ENCODE results near the gene NACC2. TPM values are rescaled to one million over a fixed set of nuclear protein-coding genes. Genes with fewer than 3 reads are reported as not detected.

NACC2 gene
- total and polyA plus RNA-seq, 7 donors: 8.5 to 33.5 (median 18.4) TPM

DNA sequence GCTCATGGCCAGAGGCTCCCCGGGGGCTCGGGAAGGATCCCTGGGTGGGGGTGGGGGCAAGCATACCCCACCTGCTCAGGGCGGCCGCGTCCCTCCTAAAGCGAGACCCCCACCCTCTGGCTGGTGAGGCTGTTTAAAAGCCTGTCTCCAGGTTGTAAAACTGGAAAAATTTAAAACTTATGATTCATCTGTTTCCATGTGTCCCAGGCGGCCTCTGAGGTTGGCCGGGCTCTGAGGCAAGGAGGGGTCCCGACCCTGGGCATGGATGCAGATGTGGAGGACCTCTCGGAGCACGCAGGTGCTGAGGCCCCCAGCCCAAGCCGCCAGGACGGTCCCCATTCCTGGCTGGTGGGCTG, 47.7 kb upstream of the NACC2 start:
- intact Hi-C loops (cut with DNase I): loop anchor here in 1 of 2 donors (10.0 kb wide), 1 partner anchor 142 kb away; no protein-coding TSS in a partner anchor
- H3K9me3 ChIP-seq: no peaks in the 10 kb centered on the region
- 42 to 54% (median 47%) methylated on average over 13 of the region's 13 CpGs for WGBS, 3 donors
- no peak for DNase-seq
- H3K36me3 ChIP-seq (ENCODE audit: insufficient read depth in 1 of 2, low read depth in 1 of 2): no peaks in the 10 kb centered on the region
- no peak for ATAC-seq
- TF ChIP-seq, protein P1, sequence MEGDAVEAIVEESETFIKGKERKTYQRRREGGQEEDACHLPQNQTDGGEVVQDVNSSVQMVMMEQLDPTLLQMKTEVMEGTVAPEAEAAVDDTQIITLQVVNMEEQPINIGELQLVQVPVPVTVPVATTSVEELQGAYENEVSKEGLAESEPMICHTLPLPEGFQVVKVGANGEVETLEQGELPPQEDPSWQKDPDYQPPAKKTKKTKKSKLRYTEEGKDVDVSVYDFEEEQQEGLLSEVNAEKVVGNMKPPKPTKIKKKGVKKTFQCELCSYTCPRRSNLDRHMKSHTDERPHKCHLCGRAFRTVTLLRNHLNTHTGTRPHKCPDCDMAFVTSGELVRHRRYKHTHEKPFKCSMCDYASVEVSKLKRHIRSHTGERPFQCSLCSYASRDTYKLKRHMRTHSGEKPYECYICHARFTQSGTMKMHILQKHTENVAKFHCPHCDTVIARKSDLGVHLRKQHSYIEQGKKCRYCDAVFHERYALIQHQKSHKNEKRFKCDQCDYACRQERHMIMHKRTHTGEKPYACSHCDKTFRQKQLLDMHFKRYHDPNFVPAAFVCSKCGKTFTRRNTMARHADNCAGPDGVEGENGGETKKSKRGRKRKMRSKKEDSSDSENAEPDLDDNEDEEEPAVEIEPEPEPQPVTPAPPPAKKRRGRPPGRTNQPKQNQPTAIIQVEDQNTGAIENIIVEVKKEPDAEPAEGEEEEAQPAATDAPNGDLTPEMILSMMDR (IDR thresholded peaks at IDR 0.05): no peak
- no peaks in the 10 kb centered on the region for H3K4me1 ChIP-seq
- no peak overlapping the region for H3K27ac ChIP-seq
- H3K4me3 ChIP-seq: no peak overlapping the region
- H3K27me3 ChIP-seq (ENCODE audit: insufficient read depth in 3 of 3, low read length in 2 of 3): peaks cover 0 to 55% (median 13%) of the 10 kb centered on the region in 3 donors

DNA sequence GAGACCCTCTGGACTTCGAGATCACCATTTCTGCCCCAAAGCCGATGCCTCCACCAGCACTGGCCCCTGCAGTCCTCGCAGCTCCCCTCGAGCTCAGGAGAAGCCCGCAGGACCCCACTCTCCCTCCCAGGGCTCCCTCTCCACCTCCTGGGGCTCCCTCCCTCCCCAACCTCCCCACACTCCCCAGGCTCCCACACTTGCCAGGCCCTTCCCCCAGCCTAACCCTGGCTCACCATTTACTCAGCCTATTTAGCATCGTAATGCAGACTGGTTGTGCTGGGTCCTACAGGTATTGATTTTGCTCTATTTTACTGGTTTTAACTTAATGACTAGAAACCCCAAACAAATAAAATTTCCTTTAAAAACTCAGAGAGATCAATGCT, 47.3 kb upstream of the NACC2 start:
- WGBS, 3 donors: 61 to 74% (median 72%) methylated on average over 6 of the region's 6 CpGs
- peaks cover 0 to 55% (median 16%) of the 10 kb centered on the region in 3 donors for H3K27me3 ChIP-seq (ENCODE audit: insufficient read depth in 3 of 3, low read length in 2 of 3)
- H3K9me3 ChIP-seq: no peaks in the 10 kb centered on the region
- intact Hi-C loops (cut with DNase I): loop anchor here in 1 of 2 donors (10.0 kb wide), 1 partner anchor 142 kb away; no protein-coding TSS in a partner anchor
- no peak overlapping the region for H3K27ac ChIP-seq
- H3K4me3 ChIP-seq: no peak overlapping the region
- ATAC-seq: no peak
- no peaks in the 10 kb centered on the region for H3K36me3 ChIP-seq (ENCODE audit: insufficient read depth in 1 of 2, low read depth in 1 of 2)
- TF ChIP-seq, protein P1 (IDR thresholded peaks at IDR 0.05): no peak
- DNase-seq: no peak
- no peaks in the 10 kb centered on the region for H3K4me1 ChIP-seq

DNA sequence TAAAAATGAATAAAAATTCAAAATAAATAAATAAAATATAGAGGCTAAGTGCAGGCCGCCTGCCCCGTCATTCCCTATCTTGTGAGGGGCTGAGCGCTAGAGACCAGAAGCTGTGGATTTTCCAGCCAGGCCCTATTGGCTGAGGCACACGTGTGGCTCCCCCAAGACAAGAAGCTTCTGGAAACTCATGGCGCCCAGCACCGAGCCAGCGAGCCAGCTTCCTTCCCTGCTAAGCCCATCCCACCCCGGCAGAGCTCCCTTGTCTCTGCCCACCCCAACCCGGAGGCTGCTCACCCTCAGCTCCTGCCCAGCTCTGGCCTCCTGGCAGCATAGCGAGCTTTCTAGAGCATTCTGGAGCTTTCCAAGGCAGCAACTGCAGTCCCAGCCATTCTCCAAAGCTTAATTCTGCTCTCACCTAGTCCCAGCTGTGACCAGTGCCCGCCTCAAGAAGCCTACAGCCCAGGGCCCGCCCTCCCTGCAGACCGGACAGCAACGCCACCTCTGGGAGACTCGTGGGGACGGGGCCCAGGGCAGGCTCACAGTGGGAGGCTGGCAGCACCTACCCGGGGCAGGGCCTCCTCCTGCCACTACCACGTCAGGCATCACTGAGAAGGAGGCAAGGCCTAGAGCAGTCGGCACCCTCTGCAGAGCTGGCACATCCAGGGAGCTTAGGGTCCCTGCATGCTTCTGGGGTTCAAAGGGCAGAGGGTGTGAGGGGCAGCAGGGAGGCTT, 46.8 kb upstream of the NACC2 start:
- H3K27me3 ChIP-seq (ENCODE audit: insufficient read depth in 3 of 3, low read length in 2 of 3): peaks cover 0 to 55% (median 12%) of the 10 kb centered on the region in 3 donors
- H3K9me3 ChIP-seq: no peaks in the 10 kb centered on the region
- no peak overlapping the region for H3K27ac ChIP-seq
- no peak overlapping the region for H3K4me3 ChIP-seq
- H3K36me3 ChIP-seq (ENCODE audit: insufficient read depth in 1 of 2, low read depth in 1 of 2): no peaks in the 10 kb centered on the region
- ATAC-seq (no peak), DNase-seq (no peak)
- TF ChIP-seq, protein P1 (IDR thresholded peaks at IDR 0.05): no peak
- intact Hi-C loops (cut with DNase I): loop anchor here in 1 of 2 donors (10.0 kb wide), 1 partner anchor 143 kb away; no protein-coding TSS in a partner anchor
- 73 to 76% (median 73%) methylated on average over 17 to 19 of the region's 19 CpGs for WGBS, 3 donors
- no peaks in the 10 kb centered on the region for H3K4me1 ChIP-seq

DNA sequence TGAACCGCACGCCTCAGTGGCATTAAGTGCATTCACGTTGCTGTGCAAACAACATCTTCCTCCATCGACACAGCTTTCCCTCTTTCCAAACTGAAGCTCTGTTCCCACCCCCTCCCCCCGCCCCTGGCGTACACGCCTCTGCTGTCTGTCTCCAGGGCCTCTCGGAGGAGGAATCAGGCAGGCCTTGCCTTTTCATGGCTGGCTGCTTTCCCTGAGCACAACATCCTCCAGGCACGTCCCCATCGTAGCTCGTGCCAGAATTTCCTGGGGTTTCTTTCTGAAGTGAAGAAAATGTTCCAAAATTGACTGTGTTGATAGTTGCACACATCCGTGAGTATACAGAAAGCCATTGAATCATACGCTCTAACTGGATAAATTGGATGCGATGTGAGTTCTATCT, 45.9 kb upstream of the NACC2 start:
- H3K27ac ChIP-seq: no peak overlapping the region
- TF ChIP-seq, protein P1 (IDR thresholded peaks at IDR 0.05): no peak
- H3K27me3 ChIP-seq (ENCODE audit: insufficient read depth in 3 of 3, low read length in 2 of 3): peaks cover 0 to 53% (median 17%) of the 10 kb centered on the region in 3 donors
- intact Hi-C loops (cut with DNase I): loop anchor here in 1 of 2 donors (10.0 kb wide), 1 partner anchor 144 kb away; no protein-coding TSS in a partner anchor
- H3K9me3 ChIP-seq: no peaks in the 10 kb centered on the region
- no peak overlapping the region for H3K4me3 ChIP-seq
- DNase-seq (no peak), ATAC-seq (no peak)
- no peaks in the 10 kb centered on the region for H3K36me3 ChIP-seq (ENCODE audit: insufficient read depth in 1 of 2, low read depth in 1 of 2)
- WGBS, 3 donors: 63 to 66% (median 65%) methylated on average over 14 of the region's 14 CpGs
- no peaks in the 10 kb centered on the region for H3K4me1 ChIP-seq
